Parathyroid adenoma (tissue), 2 donors: ENCODE results near the gene SOCS1.

Source experiments
- H2AFZ ChIP-seq: fragments of 300-600 bp; sonication (generic); one replicate; pipeline ENCODE4 v1.7.0; 2017; ENCODE audit warnings: antibody characterized with exemption, mild to moderate bottlenecking
- H3K27ac ChIP-seq: fragments of 300-600 bp; sonication (generic); one replicate; pipeline ENCODE4 v1.7.0; 2017
- H3K27me3 ChIP-seq: fragments of 300-600 bp; sonication (generic); one replicate; pipeline ENCODE4 v1.7.0; 2017; ENCODE audit warnings: low read length; ENCODE audit not compliant: control insufficient read depth, insufficient read depth
- H3K36me3 ChIP-seq: fragments of 300-600 bp; sonication (generic); one replicate; pipeline ENCODE4 v1.7.0; 2017; ENCODE audit warnings: low read length; ENCODE audit not compliant: control insufficient read depth, insufficient read depth
- H3K4me1 ChIP-seq: fragments of 300-600 bp; sonication (generic); one replicate; pipeline ENCODE4 v1.7.0; 2017; ENCODE audit warnings: control low read depth
- H3K4me2 ChIP-seq: fragments of 300-600 bp; sonication (generic); one replicate; pipeline ENCODE4 v1.7.0; 2017; ENCODE audit warnings: low read length
- H3K4me3 ChIP-seq: fragments of 300-600 bp; sonication (generic); one replicate; pipeline ENCODE4 v1.7.0; 2017; ENCODE audit warnings: low read depth, low read length
- H3K79me2 ChIP-seq: fragments of 300-600 bp; sonication (generic); one replicate; pipeline ENCODE4 v1.7.0; 2017; ENCODE audit warnings: control low read depth
- H3K9ac ChIP-seq: fragments of 300-600 bp; sonication (generic); one replicate; pipeline ENCODE4 v1.7.0; 2017; ENCODE audit warnings: mild to moderate bottlenecking
- H3K9me3 ChIP-seq: fragments of 300-600 bp; sonication (generic); one replicate; pipeline ENCODE4 v1.7.0; 2017; ENCODE audit warnings: low read length; ENCODE audit not compliant: control insufficient read depth
- TF ChIP-seq, protein P1 (sequence below): fragments of 300-600 bp; sonication (generic); IDR thresholded peaks from one replicate; pipeline ENCODE4 v1.7.0; 2017; ENCODE audit warnings: antibody characterized with exemption, mild to moderate bottlenecking
- donor health status: primary hyperparathyroidism.

The SOCS1 gene

GRCh38 chr16:11249233-11250061 is 6.6 kb downstream of the SOCS1 start:
- Histone ChIP-seq H3K4me3 (no peak overlapping the region), H3K27ac (no peak overlapping the region)
- TF ChIP-seq, protein P1, sequence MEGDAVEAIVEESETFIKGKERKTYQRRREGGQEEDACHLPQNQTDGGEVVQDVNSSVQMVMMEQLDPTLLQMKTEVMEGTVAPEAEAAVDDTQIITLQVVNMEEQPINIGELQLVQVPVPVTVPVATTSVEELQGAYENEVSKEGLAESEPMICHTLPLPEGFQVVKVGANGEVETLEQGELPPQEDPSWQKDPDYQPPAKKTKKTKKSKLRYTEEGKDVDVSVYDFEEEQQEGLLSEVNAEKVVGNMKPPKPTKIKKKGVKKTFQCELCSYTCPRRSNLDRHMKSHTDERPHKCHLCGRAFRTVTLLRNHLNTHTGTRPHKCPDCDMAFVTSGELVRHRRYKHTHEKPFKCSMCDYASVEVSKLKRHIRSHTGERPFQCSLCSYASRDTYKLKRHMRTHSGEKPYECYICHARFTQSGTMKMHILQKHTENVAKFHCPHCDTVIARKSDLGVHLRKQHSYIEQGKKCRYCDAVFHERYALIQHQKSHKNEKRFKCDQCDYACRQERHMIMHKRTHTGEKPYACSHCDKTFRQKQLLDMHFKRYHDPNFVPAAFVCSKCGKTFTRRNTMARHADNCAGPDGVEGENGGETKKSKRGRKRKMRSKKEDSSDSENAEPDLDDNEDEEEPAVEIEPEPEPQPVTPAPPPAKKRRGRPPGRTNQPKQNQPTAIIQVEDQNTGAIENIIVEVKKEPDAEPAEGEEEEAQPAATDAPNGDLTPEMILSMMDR = no peak

DNA sequence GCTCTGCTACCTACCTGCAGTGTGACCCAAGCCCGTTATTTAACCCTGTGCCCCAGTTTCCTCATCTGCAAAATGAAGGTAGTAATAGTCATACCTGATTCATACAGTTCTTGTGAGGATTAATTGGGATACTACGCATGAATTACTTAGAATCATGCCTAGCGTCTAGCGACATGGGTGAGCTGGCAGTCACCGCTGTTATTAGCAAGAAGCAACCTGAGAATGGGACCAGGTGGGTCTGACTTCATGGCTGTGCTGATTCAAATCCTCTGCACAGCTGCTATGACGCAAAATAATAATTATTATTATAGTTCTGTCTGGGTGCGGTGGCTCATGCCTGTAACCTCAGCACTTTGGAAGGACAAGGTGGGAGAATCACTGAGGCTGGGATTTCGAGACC is 7.9 kb downstream of the SOCS1 start:
- no peak overlapping the region for H3K27ac ChIP-seq
- H3K4me3 ChIP-seq = no peak overlapping the region
- no peaks in the 10 kb centered on the region for H3K4me1 ChIP-seq
- H3K27me3 ChIP-seq = no peaks in the 10 kb centered on the region
- TF ChIP-seq, protein P1 = no peak
- H3K79me2 ChIP-seq = no peaks in the 10 kb centered on the region
- no peaks in the 10 kb centered on the region for H3K9me3 ChIP-seq
- H3K4me2 ChIP-seq = no peak overlapping the region
- H3K9ac ChIP-seq = no peak overlapping the region
- no peak overlapping the region for H2AFZ ChIP-seq
- no peaks in the 10 kb centered on the region for H3K36me3 ChIP-seq

More at GRCh38 chr16:11249233-11250061, 6.6 kb downstream of the SOCS1 start:
- Histone ChIP-seq H3K4me2 (no peak overlapping the region), H3K27me3 (no peaks in the 10 kb centered on the region), H3K79me2 (no peaks in the 10 kb centered on the region), H3K9ac (no peak overlapping the region), H3K9me3 (no peaks in the 10 kb centered on the region), H2AFZ (peak overlapping the region; percentile 56), H3K36me3 (no peaks in the 10 kb centered on the region), H3K4me1 (no peaks in the 10 kb centered on the region)

DNA sequence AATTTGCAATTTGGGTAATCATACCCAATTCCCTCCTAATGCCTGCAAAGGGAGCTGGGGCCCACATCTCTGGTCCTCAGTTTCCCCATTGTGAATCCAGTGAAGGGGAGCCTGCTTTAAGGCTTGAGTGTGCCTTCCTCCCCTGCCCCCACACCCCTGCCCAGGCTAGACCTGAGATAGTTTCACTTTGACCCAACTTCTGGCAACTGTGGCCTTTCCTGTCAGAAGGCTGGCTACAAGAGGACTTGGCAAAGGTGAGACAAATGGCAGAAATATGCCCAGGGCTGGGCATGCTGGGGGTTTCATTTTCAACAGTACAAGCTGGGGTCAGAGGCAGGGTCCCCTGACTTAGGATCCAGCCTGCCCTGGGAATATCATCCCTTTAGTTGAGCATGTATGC is 10.0 kb downstream of the SOCS1 start:
- Histone ChIP-seq H2AFZ (no peak overlapping the region), H3K4me1 (no peaks in the 10 kb centered on the region), H3K27me3 (no peaks in the 10 kb centered on the region), H3K27ac (no peak overlapping the region), H3K9ac (no peak overlapping the region), H3K4me3 (no peak overlapping the region), H3K4me2 (no peak overlapping the region), H3K79me2 (no peaks in the 10 kb centered on the region), H3K9me3 (no peaks in the 10 kb centered on the region), H3K36me3 (no peaks in the 10 kb centered on the region)
- TF ChIP-seq, protein P1 = no peak

GRCh38 chr16:11245222-11245737 is 10.7 kb downstream of the SOCS1 start:
- no peaks in the 10 kb centered on the region for H3K27me3 ChIP-seq
- H3K79me2 ChIP-seq = no peaks in the 10 kb centered on the region
- H3K4me2 ChIP-seq = no peak overlapping the region
- no peaks in the 10 kb centered on the region for H3K4me1 ChIP-seq
- no peak overlapping the region for H3K4me3 ChIP-seq
- H3K9ac ChIP-seq = no peak overlapping the region
- H2AFZ ChIP-seq = no peak overlapping the region
- no peaks in the 10 kb centered on the region for H3K36me3 ChIP-seq
- no peaks in the 10 kb centered on the region for H3K9me3 ChIP-seq
- TF ChIP-seq, protein P1 = no peak
- no peak overlapping the region for H3K27ac ChIP-seq
